A549 (cell line): ENCODE measurements around the gene CFAP157. TPM values are rescaled to one million over a fixed set of nuclear protein-coding genes. Genes with fewer than 3 reads are reported as not detected.

ENCODE experiments used
- ATAC-seq, 2 experiments: fragments of 200-7000 bp in 1 of 2; fragments of >200 bp in 1 of 2; cut with Nextera tagmentation in 1 of 2; cut with Tn5 transposase in 1 of 2; 3 replicates each; pipeline versions ENCODE4 v1.8.0 to v1.9.1; 2018 to 2020; ENCODE audit warnings: mild to moderate bottlenecking in 1 of 2, moderate library complexity in 1 of 2
- CTCF ChIA-PET: fragments of 300-600 bp; sonication (Branson Sonifier 250); formaldehyde crosslinking; extraction: SDS; loops from one replicate; lab custom pipeline; 2021; ENCODE audit warnings: antibody characterized with exemption, inconsistent platforms; lab: Yijun Ruan, JAX
- POLR2A ChIA-PET: fragments of 350-600 bp; formaldehyde crosslinking; extraction: SDS; loops from one replicate; lab custom pipeline; 2021; ENCODE audit warnings: antibody characterized with exemption, inconsistent platforms; lab: Yijun Ruan, JAX
- DNase-seq, 2 experiments: peaks; one replicate each; pipeline versions ENCODE4 v3.0.0 to v3.0.0-alpha.2; 2011 to 2016; ENCODE audit warnings: low read depth in 1 of 2, low spot score in 1 of 2
- FAIRE-seq: peaks from 2 replicates; lab custom pipeline; 2011; peaks lifted over from hg19 to GRCh38; lab: Jason Lieb, UNC
- H3K27ac ChIP-seq, 2 experiments: fragments of >200 bp; sonication (Bioruptor Twin); formaldehyde crosslinking; 3 replicates each; pipeline ENCODE4 v1.5.1; 2016 to 2017
- H3K4me1 ChIP-seq: fragments of >200 bp; sonication (Bioruptor Twin); formaldehyde crosslinking; 3 replicates; pipeline ENCODE4 v1.6.1; 2016
- H3K4me2 ChIP-seq: fragments of >200 bp; sonication (Bioruptor Twin); formaldehyde crosslinking; 3 replicates; pipeline ENCODE4 v1.6.1; 2016
- H3K4me3 ChIP-seq: fragments of >200 bp; sonication (Bioruptor Twin); formaldehyde crosslinking; 3 replicates; pipeline ENCODE4 v1.5.1; 2016
- H3K9me3 ChIP-seq: fragments of >200 bp; sonication (Bioruptor Twin); formaldehyde crosslinking; 3 replicates; pipeline ENCODE4 v1.6.1; 2016
- CBX2 ChIP-seq: fragments of 200-600 bp; sonication (generic); IDR thresholded peaks from 2 replicates; pipeline ENCODE4 v1.6.1; 2016; ENCODE audit warnings: low read depth, mild to moderate bottlenecking, borderline replicate concordance
- CEBPB ChIP-seq, 2 experiments: fragments of >200 bp in 1 of 2; sonication (Bioruptor Twin) in 1 of 2; formaldehyde crosslinking in 1 of 2; IDR thresholded peaks; 2 replicates each; pipeline ENCODE4 v1.6.1; 2012 to 2016
- CHD2 ChIP-seq: fragments of 150-350 bp; IDR thresholded peaks from 2 replicates; pipeline ENCODE4 v1.6.1; 2014; ENCODE audit warnings: low read length; ENCODE audit not compliant: partially characterized antibody
- CHD4 ChIP-seq: fragments of 200-600 bp; sonication (generic); IDR thresholded peaks from 2 replicates; pipeline ENCODE4 v1.6.1; 2016; ENCODE audit warnings: antibody characterized with exemption, mild to moderate bottlenecking, borderline replicate concordance
- CTCF ChIP-seq: fragments of >200 bp; sonication (Bioruptor Twin); formaldehyde crosslinking; IDR thresholded peaks from 3 replicates; pipeline ENCODE4 v1.5.1; 2016
- E2F6 ChIP-seq: IDR thresholded peaks from 2 replicates; pipeline ENCODE4 v1.6.1; 2012; ENCODE audit warnings: low read depth, borderline replicate concordance
- EHF ChIP-seq: fragments of 250-450 bp; sonication (Bioruptor Pico); IDR thresholded peaks from 2 replicates; pipeline ENCODE4 v1.5.0; 2020; ENCODE audit warnings: mild to moderate bottlenecking
- EHMT2 ChIP-seq: fragments of 200-600 bp; sonication (generic); IDR thresholded peaks from 2 replicates; pipeline ENCODE4 v1.6.1; 2016; ENCODE audit warnings: antibody characterized with exemption, low read depth, mild to moderate bottlenecking, moderate library complexity
- ELK1 ChIP-seq: fragments of 150-350 bp; IDR thresholded peaks from 2 replicates; pipeline ENCODE4 v1.6.1; 2014; ENCODE audit warnings: low read depth, mild to moderate bottlenecking, low read length
- FOSL2 ChIP-seq, 2 experiments: fragments of 450-650 bp in 1 of 2; fragments of >200 bp in 1 of 2; sonication (Bioruptor Twin) in 1 of 2; formaldehyde crosslinking; IDR thresholded peaks; 2 replicates each; pipeline versions ENCODE4 v1.5.0 to v1.6.1; 2016 to 2020; ENCODE audit warnings: mild to moderate bottlenecking in 1 of 2, moderate library complexity in 1 of 2
- HDAC2 ChIP-seq: fragments of 200-600 bp; sonication (generic); IDR thresholded peaks from 2 replicates; pipeline ENCODE4 v1.6.1; 2016
- HEYL ChIP-seq: fragments of 250-450 bp; sonication (Bioruptor Pico); IDR thresholded peaks from 2 replicates; pipeline ENCODE4 v1.8.0; 2021; ENCODE audit warnings: mild to moderate bottlenecking, moderate library complexity
- HOXB13 ChIP-seq: fragments of 250-450 bp; sonication (Bioruptor Pico); IDR thresholded peaks from 2 replicates; pipeline ENCODE4 v1.5.0; 2020; ENCODE audit warnings: low read depth, mild to moderate bottlenecking, moderate library complexity
- NFE2L2 ChIP-seq: fragments of 150-350 bp; conservative IDR thresholded peaks from 2 replicates; pipeline ENCODE4 v1.6.1; 2014; ENCODE audit warnings: low read length
- NR3C1 ChIP-seq: fragments of >200 bp; sonication (Bioruptor Twin); formaldehyde crosslinking; IDR thresholded peaks from 3 replicates; pipeline ENCODE4 v1.6.1; 2017
- RAD21 ChIP-seq, 2 experiments: fragments of >200 bp in 1 of 2; sonication (Bioruptor Twin) in 1 of 2; formaldehyde crosslinking in 1 of 2; IDR thresholded peaks in 1 of 2; conservative IDR thresholded peaks in 1 of 2; 2 replicates in 1 of 2; 3 replicates in 1 of 2; pipeline ENCODE4 v1.6.1; 2012 to 2018; ENCODE audit warnings: inconsistent platforms in 1 of 2
- TFCP2L1 ChIP-seq: fragments of 250-450 bp; sonication (Bioruptor Pico); IDR thresholded peaks from 2 replicates; pipeline ENCODE4 v1.5.0; 2021; ENCODE audit warnings: mild to moderate bottlenecking
- ZC3H11A ChIP-seq: fragments of 450-650 bp; IDR thresholded peaks from 2 replicates; pipeline ENCODE4 v1.6.1; 2014; ENCODE audit warnings: antibody characterized with exemption, mild to moderate bottlenecking
- ZFP36 ChIP-seq: fragments of 450-650 bp; IDR thresholded peaks from 2 replicates; pipeline ENCODE4 v1.6.1; 2014; ENCODE audit warnings: borderline replicate concordance; ENCODE audit not compliant: partially characterized antibody
- ZSCAN20 ChIP-seq: fragments of 250-450 bp; sonication (Bioruptor Pico); IDR thresholded peaks from 2 replicates; pipeline ENCODE4 v1.8.0; 2022; ENCODE audit warnings: mild to moderate bottlenecking, moderate library complexity
- WGBS: methylation state at CpG from one replicate; pipeline ENCODE4 v1.1.6; 2017; ENCODE audit errors: missing lambda C conversion rate; 5-methylcytosine and 5-hydroxymethylcytosine counted together
- polyA plus RNA-seq, 4 experiments: library from polyadenylated mRNA; depleted of rRNA in 3 of 4; stranded (reverse); fragments of >200 nt; fragmentation: RNase III in 1 of 4; extraction: RNeasy Plus Mini Kit Qiagen cat#74134 plus additional on column Dnase treatment in 1 of 4; gene quantifications; 2 replicates in 3 of 4; 3 replicates in 1 of 4; pipeline ENCODE4 v1.2.3, GENCODE V29; 2011 to 2017
- TF ChIP-seq, protein P1 (sequence below): IDR thresholded peaks from 2 replicates; pipeline ENCODE4 v1.6.1; 2012
- TF ChIP-seq, protein P2 (sequence below): fragments of 200-600 bp; sonication (generic); IDR thresholded peaks from 2 replicates; pipeline ENCODE4 v1.6.1; 2016; ENCODE audit warnings: antibody characterized with exemption, mild to moderate bottlenecking, moderate library complexity

The CFAP157 gene
- polyA plus RNA-seq, 2 of the 4 experiments (the other 2 are of a cell fraction): 0.04 TPM

DNA sequence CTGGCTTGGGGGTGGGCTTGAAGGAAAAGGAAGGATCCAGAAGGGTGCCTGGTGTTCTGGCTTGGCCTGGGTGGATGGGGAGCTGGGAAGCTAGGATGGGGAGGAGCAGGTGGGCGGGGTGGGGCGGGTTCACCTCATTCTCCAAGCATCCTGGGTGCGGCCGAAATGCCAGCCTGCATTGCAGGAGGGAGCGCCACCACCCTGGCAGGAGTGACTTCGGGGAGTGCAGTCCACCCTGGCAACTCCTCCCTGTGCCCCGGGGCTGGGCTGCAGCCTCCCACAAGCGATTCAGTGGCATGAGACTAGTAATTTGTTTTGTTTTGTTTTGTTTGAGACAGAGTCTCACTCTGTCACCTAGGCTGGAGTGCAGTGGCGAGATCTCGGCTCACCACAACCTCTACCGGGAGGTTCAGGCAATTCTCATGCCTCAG is 14.6 kb downstream of the CFAP157 start:
- WGBS: 8% methylated on average over 9 of the region's 11 CpGs
- FAIRE-seq (no peak), DNase-seq (peak; percentile 77 to 87), ATAC-seq (peak; percentile 78 to 84)
- peak in 1 of 2 experiments; percentile 26; a peak in 2 of 5 replicates for TF ChIP-seq RAD21 (conservative IDR thresholded peaks at IDR 0.05 in 1 of 2, IDR thresholded peaks at IDR 0.05 in 1 of 2)
- TF ChIP-seq CTCF: no peak; the same call in 2 of the 3 replicates
- TF ChIP-seq EHF: no peak
- ChIA-PET POLR2A (interaction anchor here (0.6 kb wide), 1 partner anchor 114 kb away, joined by 4 read pairs; no protein-coding TSS in a partner anchor), CTCF (interaction anchor here (1.0 to 15.7 kb wide), 6 partner anchors 13 to 217 kb away, joined by 3 to 243 read pairs (median 3); partner anchors contain the start of gene TOR2A)
- Histone ChIP-seq H3K9me3 (no peaks in the 10 kb centered on the region), H3K27ac (peak overlapping the region; percentile 67 to 88), H3K4me1 (peaks cover 26% of the 10 kb centered on the region), H3K4me3 (no peak overlapping the region), H3K4me2 (peak overlapping the region; percentile 75)

- 63% methylated on average over 12 of the region's 12 CpGs for WGBS
- ATAC-seq: peak in 1 of 2 experiments; percentile 4; a peak in 3 of 6 replicates
- peak overlapping the region; percentile 75 for H3K4me2 ChIP-seq
- peaks cover 25% of the 10 kb centered on the region for H3K4me1 ChIP-seq
- H3K4me3 ChIP-seq: no peak overlapping the region
- ChIA-PET POLR2A (no interaction called here), CTCF (interaction anchor here (0.6 to 15.7 kb wide), 9 partner anchors 9 to 218 kb away, joined by 3 to 243 read pairs (median 3); partner anchors contain the start of gene TOR2A)
- DNase-seq: no peak
- TF ChIP-seq CEBPB (IDR thresholded peaks at IDR 0.05): no peak
- TF ChIP-seq ZC3H11A: no peak
- no peak for TF ChIP-seq ELK1
- TF ChIP-seq FOSL2 (IDR thresholded peaks at IDR 0.05): no peak
- TF ChIP-seq FOSL2 (CRISPR knock-in tag; IDR thresholded peaks at IDR 0.05): no peak
- no peaks in the 10 kb centered on the region for H3K9me3 ChIP-seq
- H3K27ac ChIP-seq: peak overlapping the region; percentile 67 to 88
- FAIRE-seq: no peak
These were observed 15.4 kb downstream of the CFAP157 start for GRCh38 chr9:127722055-127722745.

DNA sequence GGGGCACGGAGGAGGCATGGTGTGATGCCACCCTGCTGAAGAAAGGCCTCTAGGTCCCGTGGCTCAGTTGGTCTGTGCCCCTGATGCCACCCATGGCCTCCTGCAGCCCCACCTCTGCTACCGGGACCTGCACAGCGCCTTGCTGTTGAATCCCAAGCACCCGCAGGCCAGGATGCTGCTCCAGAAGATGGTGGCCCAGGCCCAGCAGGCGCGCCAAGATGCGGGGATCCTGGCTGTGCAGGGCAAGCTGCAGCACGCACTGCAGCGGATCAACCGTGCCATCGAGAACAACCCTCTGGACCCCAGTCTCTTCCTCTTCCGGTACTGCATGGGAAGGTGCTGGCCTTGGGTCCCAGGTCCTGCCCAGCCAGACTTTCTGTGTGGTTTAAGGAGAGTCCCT is 16.2 kb downstream of the CFAP157 start:
- Histone ChIP-seq H3K4me3 (no peak overlapping the region), H3K9me3 (no peaks in the 10 kb centered on the region), H3K4me2 (no peak overlapping the region), H3K4me1 (peaks cover 25% of the 10 kb centered on the region), H3K27ac (no peak overlapping the region)
- WGBS: 93% methylated on average over 10 of the region's 13 CpGs
- no peak for DNase-seq
- FAIRE-seq: no peak
- ATAC-seq: no peak
- TF ChIP-seq HOXB13 (CRISPR knock-in tag): no peak
- no peak for TF ChIP-seq TFCP2L1 (CRISPR knock-in tag)
- TF ChIP-seq, protein P1, sequence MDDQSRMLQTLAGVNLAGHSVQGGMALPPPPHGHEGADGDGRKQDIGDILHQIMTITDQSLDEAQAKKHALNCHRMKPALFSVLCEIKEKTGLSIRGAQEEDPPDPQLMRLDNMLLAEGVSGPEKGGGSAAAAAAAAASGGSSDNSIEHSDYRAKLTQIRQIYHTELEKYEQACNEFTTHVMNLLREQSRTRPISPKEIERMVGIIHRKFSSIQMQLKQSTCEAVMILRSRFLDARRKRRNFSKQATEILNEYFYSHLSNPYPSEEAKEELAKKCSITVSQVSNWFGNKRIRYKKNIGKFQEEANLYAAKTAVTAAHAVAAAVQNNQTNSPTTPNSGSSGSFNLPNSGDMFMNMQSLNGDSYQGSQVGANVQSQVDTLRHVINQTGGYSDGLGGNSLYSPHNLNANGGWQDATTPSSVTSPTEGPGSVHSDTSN: no peak
- TF ChIP-seq CBX2: no peak
- no peak for TF ChIP-seq ZFP36
- no peak for TF ChIP-seq E2F6
- no peak for TF ChIP-seq HDAC2
- no peak for TF ChIP-seq CHD4
- no peak for TF ChIP-seq FOSL2 (IDR thresholded peaks at IDR 0.05)
- no peak for TF ChIP-seq FOSL2 (CRISPR knock-in tag; IDR thresholded peaks at IDR 0.05)
- TF ChIP-seq CHD2: no peak
- TF ChIP-seq NR3C1: no peak
- TF ChIP-seq, protein P2, sequence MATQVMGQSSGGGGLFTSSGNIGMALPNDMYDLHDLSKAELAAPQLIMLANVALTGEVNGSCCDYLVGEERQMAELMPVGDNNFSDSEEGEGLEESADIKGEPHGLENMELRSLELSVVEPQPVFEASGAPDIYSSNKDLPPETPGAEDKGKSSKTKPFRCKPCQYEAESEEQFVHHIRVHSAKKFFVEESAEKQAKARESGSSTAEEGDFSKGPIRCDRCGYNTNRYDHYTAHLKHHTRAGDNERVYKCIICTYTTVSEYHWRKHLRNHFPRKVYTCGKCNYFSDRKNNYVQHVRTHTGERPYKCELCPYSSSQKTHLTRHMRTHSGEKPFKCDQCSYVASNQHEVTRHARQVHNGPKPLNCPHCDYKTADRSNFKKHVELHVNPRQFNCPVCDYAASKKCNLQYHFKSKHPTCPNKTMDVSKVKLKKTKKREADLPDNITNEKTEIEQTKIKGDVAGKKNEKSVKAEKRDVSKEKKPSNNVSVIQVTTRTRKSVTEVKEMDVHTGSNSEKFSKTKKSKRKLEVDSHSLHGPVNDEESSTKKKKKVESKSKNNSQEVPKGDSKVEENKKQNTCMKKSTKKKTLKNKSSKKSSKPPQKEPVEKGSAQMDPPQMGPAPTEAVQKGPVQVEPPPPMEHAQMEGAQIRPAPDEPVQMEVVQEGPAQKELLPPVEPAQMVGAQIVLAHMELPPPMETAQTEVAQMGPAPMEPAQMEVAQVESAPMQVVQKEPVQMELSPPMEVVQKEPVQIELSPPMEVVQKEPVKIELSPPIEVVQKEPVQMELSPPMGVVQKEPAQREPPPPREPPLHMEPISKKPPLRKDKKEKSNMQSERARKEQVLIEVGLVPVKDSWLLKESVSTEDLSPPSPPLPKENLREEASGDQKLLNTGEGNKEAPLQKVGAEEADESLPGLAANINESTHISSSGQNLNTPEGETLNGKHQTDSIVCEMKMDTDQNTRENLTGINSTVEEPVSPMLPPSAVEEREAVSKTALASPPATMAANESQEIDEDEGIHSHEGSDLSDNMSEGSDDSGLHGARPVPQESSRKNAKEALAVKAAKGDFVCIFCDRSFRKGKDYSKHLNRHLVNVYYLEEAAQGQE: no peak
- no peak for TF ChIP-seq ZSCAN20 (CRISPR knock-in tag)
- TF ChIP-seq HEYL: no peak
- no peak for TF ChIP-seq EHMT2
- TF ChIP-seq NFE2L2: no peak
- CTCF ChIA-PET: interaction anchor here (0.6 to 15.7 kb wide), 6 partner anchors 11 to 219 kb away, joined by 3 to 243 read pairs (median 4); partner anchors contain the start of gene TOR2A
- POLR2A ChIA-PET: no interaction called here
